Panc1 (cell line): ENCODE data around the gene DOCK4.

Experiments
- CTCF ChIP-seq: fragments of 450-650 bp; IDR thresholded peaks from 2 replicates; pipeline ENCODE4 v1.5.1; 2017; ENCODE audit warnings: mild to moderate bottlenecking
- POLR2AphosphoS5 ChIP-seq: IDR thresholded peaks from 2 replicates; pipeline ENCODE4 v1.6.1; 2012; ENCODE audit warnings: mild to moderate bottlenecking, low read depth, low read length, moderate library complexity
- REST ChIP-seq, 2 experiments: IDR thresholded peaks; 2 replicates each; pipeline ENCODE4 v1.6.1; 2011 to 2012; ENCODE audit warnings: low read depth in 2 of 2, control low read depth in 1 of 2, low read length in 1 of 2, mild to moderate bottlenecking in 1 of 2, moderate library complexity in 1 of 2; ENCODE audit not compliant: insufficient read depth in 1 of 2

DNA sequence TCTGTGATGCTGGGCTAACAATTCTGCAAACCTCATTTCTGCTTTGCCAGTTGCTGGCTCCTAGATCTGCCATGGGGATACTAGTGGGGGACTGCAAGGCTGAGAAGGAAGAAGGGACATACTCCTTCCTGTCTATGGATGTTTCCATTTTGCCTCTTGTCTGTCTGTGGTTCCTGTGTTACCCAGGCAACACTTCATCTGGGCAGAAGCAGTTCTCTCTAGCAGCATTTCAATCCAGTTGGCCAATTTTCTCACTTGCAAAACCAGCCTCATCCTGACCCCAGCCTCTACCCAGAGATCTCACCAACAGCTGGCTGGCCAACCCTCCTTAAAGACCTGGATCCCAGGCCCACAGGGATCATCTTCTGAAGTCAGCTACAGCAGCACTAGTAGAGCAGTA lies 131.7 kb downstream of the DOCK4 start:
- no peak for TF ChIP-seq POLR2AphosphoS5
- no peak for TF ChIP-seq CTCF
- TF ChIP-seq REST (IDR thresholded peaks at IDR 0.05; ENCODE audit: insufficient read depth in 1 of 2, low read depth in 2 of 2, low read length in 1 of 2): no peak
